Stimulated activated CD4-positive, alpha-beta T cell treated with anti-CD3 and anti-CD28 coated beads, Interleukin-15, amount 100 ng/mL, for 24 hours (primary cell): ENCODE measurements around the gene KASH5.
"Not testable (repeated sequence)": the region's sequence is repeated elsewhere in the genome, so short reads cannot be mapped to it uniquely, and the experiment has no call there.

Source experiments
- DNase-seq: peaks from one replicate; pipeline ENCODE4 v3.0.0-alpha.2; 2020

The KASH5 gene

DNA sequence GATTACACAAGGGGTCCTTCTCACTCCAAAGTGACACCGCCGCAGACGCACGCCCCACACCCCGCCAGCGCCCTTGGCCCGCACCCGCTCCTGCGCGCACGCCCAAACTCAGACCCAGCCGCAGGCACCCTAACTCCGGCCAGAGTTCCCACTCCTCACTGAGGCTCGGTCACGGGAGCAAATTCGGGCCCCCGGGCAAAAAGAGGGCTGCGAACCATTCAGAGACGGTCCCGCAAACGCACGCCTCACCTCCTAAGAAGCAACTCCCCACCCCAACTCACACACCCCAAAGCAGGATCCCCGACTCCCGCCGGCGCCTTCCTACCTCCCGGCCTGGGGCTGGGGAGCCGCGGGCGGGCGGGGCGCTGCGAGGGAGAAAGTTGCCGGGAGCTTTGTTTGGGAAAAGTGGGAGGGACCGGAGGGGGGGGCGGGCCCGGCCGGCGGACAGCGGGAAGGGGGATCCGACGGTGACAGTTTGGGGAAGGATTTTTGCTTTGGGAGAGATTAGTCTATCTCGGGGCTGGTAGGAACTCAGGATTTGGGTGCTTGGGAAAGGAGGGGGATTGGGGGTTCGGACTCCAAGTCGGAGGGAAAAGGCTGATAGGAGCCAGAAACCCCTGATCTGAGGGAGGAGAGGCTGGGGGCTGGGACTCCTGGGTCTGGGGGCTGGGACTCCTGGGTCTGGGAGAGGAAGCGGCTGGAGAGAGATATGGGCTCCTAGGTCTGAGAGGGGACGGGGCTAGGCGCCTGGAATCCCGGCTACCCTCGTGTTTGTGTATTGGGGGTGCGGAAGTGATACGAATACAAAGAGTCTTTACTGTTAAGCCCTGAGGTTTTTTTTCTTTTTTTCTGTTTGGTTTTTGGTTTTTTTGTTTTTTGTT lies 25.8 kb upstream of the KASH5 start, which contains the start of gene TEAD2:
Gene TEAD2 (minus strand): TSS at position 369 of the 881 bp plus-strand sequence. CDS start 2,341 bp downstream, outside the sequence.
- peak; percentile 32 for DNase-seq

DNA sequence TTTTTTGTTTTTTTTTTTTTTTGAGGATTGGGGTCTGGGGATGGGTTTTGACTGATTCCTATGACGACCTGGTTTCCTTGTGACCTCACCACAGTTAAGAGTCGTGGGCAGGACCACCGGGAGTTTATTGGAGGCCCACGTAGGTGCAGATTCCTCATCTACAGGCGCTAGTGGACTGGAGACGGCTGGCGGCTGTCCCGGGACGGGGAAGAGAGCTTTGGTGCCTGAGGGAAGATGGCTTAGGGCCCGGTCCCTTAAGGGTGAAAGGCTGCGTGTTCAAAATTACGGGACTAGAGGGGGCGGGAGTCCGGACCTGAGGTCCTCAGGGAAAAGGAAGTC lies 25.2 kb upstream of the KASH5 start:
- DNase-seq: no peak

DNA sequence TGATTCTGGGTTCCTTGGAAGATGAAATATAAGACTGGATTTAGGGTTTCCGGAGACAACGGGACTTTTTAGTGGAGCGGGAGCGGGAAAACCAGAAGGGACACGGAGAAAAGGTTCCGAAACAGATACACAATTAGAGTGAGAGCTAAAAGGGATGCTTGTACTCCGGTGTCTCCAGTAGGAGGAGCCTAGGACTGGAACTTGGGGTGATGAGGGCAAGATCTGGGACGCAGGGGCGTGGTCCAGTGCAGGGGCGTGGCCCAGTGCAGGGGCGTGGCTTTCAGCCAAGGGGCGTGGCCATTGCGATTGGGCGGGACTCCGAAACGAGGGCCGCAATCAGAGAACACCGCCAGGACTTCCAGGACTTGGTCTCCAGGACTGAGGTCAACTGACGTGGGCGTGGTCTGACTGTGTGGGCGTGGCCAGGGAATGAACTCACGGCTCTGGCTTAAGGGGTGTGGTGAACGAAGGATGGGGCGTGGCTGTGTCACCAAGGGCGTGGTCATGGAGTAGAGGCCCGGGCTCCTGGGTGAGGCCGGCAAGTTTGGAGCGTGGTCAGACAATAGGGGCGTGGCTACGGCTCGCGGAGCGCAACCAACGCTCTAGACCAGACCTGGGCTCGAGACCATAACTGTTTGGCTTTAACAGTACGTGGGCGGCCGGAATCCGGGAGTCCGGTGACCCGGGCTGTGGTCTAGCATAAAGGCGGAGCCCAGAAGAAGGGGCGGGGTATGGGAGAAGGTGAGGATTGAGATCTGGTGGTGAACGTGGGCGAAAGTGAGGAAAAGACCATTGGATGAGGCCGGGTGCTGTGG lies 24.6 kb upstream of the KASH5 start, which contains the start of gene DKKL1:
Gene DKKL1 (plus strand): TSS at position 610 of the 815 bp plus-strand sequence. CDS start 122 bp downstream, at position 732.
- DNase-seq: peak; percentile 88

- DNase-seq: no peak
These were observed 23.8 kb upstream of the KASH5 start for GRCh38 chr19:49364083-49364737.

DNA sequence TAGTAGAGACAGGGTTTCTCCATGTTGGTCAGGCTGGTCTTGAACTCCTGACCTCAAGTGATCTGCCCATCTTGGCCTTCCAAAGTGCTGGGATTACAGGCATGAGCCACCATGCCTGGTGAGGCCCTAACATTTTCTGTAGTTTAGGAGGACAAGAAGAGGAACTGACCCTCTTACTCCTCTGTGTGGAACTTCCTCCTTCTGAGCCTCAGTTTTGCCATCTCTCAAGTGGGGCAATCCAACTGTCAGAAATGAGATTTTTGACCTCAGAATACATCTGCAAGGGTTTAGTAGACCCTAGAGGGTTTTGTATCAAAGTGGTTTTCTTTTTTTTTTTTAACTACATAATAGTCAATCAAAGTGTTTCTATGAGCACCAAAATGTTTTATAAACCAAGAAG lies 21.9 kb upstream of the KASH5 start:
- no peak for DNase-seq

GRCh38 chr19:49368711-49369358 lies 19.2 kb upstream of the KASH5 start:
- no peak for DNase-seq

- DNase-seq: no peak
These were observed 16.9 kb upstream of the KASH5 start for GRCh38 chr19:49371184-49371583.

GRCh38 chr19:49373174-49373573 lies 14.9 kb upstream of the KASH5 start:
- not testable (repeated sequence) for DNase-seq

DNA sequence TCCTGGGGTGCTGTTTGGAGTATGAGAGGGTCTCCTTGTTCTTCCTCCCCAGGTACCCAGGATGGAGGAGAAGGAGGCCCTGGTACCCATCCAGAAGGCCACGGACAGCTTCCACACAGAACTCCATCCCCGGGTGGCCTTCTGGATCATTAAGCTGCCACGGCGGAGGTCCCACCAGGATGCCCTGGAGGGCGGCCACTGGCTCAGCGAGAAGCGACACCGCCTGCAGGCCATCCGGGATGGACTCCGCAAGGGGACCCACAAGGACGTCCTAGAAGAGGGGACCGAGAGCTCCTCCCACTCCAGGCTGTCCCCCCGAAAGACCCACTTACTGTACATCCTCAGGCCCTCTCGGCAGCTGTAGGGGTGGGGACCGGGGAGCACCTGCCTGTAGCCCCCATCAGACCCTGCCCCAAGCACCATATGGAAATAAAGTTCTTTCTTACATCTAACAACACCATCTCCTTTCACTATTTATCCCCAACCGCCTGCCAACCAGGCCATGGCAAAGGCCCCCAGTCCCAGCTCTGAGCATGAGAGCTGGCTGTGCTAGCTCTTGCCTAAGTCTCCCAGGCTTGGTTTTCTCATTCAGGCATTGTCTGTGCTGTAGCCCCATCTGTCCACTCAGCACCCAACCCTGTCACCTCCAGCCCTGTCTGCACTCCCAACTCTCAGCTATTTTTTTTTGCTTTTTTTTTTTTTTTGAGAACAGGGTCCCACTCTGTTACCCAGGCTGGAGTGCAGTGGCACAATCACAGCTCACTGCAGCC lies 13.2 kb upstream of the KASH5 start:
- DNase-seq: no peak

GRCh38 chr19:49378512-49378911 lies 9.5 kb upstream of the KASH5 start:
- no peak for DNase-seq

DNA sequence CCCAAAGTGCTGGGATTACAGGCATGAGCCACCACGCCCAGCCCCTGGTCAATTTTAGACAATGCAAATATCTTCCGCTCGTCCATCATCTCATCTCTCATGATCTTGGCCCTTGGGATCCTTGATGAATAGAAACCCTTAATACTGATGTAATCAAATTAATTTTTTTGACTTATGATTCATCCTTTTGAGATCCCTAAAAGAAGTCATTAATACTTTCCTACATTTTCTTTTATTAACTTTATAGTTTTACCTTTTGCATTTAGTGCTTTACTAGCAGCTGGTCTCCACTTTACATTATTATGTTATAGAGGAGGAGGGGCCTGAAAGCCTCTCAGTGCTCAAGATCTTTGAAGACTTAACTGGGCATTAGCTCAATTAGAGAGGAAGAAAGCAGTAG lies 7.7 kb upstream of the KASH5 start:
- DNase-seq: no peak

DNA sequence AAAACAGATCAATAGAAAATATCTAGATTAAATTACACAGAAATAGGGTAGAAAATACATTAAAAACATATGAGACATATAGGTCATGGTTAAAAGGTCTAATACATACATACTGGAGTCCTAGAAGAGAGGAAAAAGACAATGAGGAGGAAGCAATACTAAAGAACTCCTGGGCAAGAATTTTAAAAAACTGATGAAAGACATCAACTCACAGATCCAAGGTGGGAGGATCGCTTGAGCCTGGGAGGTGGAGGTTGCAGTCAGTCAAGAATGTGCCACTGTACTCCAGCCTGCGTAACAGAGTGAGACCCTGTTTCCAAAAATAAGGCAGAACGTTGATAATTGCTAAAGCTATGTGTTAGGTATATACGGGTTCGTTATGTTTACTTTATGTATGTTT lies 5.4 kb upstream of the KASH5 start:
- no peak for DNase-seq

DNA sequence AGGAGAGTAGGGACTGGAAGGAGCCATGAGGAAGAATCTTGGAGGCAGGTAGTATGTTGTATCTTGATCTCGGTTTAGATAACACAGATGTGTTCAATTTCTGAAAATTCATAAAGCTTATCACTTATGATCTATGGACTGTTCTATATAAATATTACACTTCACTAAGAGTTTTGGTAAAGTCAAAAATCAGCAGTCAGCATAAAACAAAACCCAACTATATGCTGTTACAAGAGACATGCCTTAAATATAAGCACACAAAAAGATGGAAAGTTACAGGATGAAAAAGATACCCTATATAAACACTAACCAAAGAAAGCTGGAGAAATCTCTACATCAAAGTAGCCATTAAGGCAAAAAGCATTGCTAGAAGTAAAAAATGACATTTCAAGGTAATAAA lies 4.5 kb upstream of the KASH5 start:
- DNase-seq: no peak

DNA sequence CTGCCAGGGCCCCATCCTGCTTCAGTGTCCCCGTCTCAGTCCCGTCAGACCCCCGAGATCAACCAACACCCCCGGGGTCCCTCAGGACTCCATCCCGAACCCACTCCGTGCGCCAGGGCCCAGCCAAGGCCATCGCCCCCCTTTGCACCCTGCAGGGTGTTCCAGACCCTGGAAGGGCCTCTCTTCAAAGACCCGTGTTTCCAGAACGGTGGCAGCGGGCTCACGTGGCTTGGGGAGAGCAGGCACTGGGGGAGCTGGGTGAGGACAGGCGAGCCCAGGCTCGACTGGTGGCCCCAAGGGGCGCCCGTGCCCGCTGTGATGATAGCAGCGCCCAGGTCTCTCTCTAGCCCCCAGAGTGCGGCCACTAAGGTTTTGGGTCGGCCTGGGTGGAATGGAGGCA lies 1.4 kb downstream of the KASH5 start:
- no peak for DNase-seq

DNA sequence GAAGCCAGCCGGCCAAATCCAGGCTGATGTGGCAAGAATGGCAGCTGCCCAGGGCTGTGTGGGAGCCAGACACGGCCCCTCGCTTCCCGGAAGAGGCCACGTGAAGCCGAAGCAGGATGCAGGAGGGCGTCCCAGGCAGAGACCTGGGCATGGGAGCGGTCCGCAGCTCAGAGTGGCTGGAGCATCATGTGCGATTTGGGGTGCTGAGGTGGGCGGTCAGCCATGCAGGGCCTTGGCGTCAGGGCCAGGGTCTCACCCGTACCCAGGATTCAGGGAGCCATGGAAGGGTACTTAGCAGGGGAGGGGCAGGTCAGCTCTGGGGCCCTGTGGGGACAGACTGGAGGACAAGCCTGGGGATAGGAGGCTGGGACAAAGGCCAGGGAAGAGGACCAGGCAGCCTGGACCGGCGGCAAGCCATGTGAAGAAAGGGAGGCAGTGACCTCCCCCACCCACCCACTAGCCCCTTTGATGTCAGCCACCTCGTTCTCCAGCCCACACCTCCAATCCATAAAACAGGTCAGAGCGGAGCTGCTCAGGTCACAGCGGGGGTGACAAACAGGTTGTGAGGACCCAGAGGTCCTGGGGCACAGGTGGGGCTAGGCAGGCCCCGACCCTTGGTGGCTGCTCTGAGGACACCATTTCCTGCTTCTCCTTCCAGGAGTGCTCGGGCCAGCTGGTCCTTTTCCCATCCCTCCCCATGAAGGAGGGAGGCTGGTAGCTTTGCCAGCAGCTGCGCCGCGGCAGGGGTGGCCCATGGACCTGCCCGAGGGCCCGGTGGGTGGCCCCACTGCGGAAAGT lies 2.3 kb downstream of the KASH5 start:
- no peak for DNase-seq

GRCh38 chr19:49390929-49391359 lies 2.9 kb downstream of the KASH5 start:
- no peak for DNase-seq

DNA sequence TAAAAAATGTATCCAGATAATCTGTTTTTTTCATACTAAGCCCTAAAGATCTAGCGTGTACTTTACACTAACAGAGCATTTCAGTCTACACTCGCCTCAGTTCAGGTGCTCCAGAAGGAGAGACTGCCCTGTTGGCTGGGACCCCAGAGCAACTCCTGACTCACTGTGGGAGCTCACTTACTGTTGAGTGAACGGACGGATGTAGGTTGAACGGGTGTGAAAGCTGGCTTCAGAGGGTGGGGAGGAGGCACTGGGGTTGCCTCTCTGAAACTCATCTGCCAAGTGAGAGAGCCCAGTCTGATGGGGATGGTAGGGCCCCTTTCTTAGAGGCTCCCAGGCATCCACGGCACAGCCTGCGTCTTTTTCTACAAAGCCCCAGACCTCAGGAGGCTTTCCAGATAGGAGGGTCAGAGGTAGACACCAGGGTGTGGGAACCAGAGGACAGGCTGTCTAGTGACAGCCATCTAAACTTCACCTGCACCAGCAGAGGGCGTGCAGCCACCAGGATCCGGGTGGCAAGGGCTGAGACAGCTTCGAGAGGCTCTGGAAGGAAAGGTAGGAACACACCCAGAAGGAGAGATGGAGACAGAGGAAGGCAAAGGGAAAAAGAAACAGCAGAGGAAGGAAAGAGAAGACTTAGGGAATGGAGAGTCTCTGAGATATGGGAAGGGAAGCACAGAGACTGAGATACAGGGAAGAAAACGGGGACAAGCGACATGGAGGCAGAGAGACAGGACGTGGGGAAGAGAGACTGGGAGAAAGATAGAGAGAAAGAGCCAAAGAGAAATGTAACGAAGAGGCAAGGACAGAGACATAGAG lies 3.7 kb downstream of the KASH5 start:
- DNase-seq: peak; percentile 85

DNA sequence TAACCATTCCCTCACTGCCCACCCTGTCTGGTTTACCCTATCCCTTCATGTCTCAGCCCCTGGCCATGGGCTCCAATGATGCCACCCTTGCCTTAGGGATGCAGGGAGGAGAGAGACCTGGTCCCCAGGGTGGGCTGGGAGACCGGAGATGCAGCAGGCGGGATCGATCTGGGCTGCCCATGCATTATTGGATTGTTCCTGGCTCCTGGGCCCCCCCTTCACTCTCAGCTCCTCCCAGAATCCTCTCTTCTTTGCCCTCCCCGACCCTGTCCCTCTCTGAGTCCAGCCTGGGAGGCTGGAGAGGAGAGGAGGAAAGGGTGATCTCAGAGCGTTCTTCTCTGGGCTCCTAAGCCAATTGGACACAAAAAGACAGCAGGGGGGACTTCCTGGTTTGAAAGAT lies 5.8 kb downstream of the KASH5 start:
- DNase-seq: no peak

DNA sequence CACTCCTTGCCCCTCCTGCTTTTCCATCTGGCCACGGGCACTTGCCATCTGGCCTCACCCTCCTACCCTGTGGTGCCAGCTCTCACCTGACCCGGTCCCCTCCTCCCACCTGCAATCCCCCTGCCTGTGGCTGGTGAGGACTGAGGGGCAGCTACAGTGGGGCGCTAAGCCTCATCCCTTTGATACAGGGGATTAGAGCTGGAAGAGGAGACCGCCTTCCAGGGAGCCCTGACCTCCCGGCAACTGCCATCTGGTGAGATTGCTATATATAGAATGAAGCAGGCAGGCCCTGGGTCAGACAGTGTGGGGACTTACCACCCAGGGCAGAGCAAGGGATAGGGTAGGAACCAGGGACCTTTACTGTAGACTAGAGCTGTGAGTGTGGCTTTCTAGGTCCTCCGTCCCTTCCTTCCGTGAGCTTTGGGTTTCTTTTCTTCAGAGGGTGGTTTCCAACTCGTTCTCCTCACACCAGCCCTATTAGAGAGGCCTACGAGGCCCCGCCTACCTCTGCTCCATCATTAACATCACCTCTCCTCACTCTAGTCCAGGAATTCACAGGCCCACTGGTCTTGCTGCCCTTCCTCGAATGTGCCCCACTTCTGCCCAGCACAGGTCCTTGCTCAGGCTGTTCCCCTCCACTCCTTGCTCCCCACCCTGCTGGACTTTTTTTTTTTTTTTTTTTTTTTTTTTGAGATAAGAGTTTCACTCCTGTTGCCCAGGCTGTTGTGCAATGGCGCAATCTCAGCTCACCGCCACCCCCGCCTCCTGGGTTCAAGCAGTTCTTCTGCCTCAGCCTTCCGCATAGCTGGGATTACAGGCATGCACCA lies 7.7 kb downstream of the KASH5 start:
- DNase-seq: no peak
